HEK293T (cell line): ENCODE measurements around the gene KRT84.

Experiments used
- ARNT ChIP-seq: fragments of 450-650 bp; IDR thresholded peaks from 2 replicates; pipeline ENCODE4 v1.6.1; 2017; ENCODE audit warnings: mild to moderate bottlenecking
- BHLHE40 ChIP-seq: fragments of 450-650 bp; IDR thresholded peaks from 2 replicates; pipeline ENCODE4 v1.6.1; 2016; ENCODE audit warnings: mild to moderate bottlenecking, moderate library complexity, borderline replicate concordance
- FOXA1 ChIP-seq: fragments of 450-650 bp; IDR thresholded peaks from 2 replicates; pipeline ENCODE4 v1.6.1; 2016; ENCODE audit warnings: mild to moderate bottlenecking
- FOXK2 ChIP-seq: fragments of 450-650 bp; IDR thresholded peaks from 2 replicates; pipeline ENCODE4 v1.6.1; 2016; ENCODE audit warnings: mild to moderate bottlenecking
- LEF1 ChIP-seq: fragments of 450-650 bp; IDR thresholded peaks from 2 replicates; pipeline ENCODE4 v1.6.1; 2017; ENCODE audit warnings: mild to moderate bottlenecking, borderline replicate concordance
- NFRKB ChIP-seq: fragments of 450-650 bp; IDR thresholded peaks from 2 replicates; pipeline ENCODE4 v1.6.1; 2016; ENCODE audit warnings: mild to moderate bottlenecking, moderate library complexity
- PKNOX1 ChIP-seq: fragments of 450-650 bp; IDR thresholded peaks from 2 replicates; pipeline ENCODE4 v1.6.1; 2016
- TARDBP ChIP-seq: fragments of 450-650 bp; IDR thresholded peaks from 2 replicates; pipeline ENCODE4 v1.6.1; 2016
- ZNF384 ChIP-seq: fragments of 450-650 bp; IDR thresholded peaks from 2 replicates; pipeline ENCODE4 v1.6.1; 2016

DNA sequence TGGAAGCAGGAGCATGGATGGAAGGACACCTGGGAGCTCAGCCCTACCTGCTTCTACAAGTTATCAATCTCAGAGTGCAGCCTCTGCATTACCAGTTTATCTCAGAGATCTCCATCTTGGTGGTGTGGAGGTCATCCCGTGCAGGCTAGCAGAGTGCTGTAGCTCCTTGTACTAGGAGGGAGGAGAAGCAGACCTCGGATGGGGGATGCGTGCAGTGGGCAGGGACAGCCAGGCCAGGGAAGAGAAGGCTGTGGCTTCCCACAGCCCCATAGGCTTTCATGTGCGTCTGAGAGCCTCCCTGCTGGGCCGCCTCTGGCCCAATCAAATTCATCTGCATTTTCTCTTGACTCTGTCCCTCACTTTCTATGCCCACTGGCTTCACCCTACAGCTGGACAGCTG lies 29.5 kb upstream of the KRT84 start:
- TF ChIP-seq ARNT (no peak), PKNOX1 (no peak), BHLHE40 (no peak), TARDBP (no peak), ZNF384 (no peak), LEF1 (no peak), NFRKB (no peak), FOXA1 (no peak), FOXK2 (no peak)
